Fibroblast of skin of right biceps (primary cell): ENCODE data around the gene CETP.

Source experiments
- DNase-seq: peaks from one replicate; pipeline ENCODE4 v3.0.0-alpha.2; 2013

CETP gene

DNA sequence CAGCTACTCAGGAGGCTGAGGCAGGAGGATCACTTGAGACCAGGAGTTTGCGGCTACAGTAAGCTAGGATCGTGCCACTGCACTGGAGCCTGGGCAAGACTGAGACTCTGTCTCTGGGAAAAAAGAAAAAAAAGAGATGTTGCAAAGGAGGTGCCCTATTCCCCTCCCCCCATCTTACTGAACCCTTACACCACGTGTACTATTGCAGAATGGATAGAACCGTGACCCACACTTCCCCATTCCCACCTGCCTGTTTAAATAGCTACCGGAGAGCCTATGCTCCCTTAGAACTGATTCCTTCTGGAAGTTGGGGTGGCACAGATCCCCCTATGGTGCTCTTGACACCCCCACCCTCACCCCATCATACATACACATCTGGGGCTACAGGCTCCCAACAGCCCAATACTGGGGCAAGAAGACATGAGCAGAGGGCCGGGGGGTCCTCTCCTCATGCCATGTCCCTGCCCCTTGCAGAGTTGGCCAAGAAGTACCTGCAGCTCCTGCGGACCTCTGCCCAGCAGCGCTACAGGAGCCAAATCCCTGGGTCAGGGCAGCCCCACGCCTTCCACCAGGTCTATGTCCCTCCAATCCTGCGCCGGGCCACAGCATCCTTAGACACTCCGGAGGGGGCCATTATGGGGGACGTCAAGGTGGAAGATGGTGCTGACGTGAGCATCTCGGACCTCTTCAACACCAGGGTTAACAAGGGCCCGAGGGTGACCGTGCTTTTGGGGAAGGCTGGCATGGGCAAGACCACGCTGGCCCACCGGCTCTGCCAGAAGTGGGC is 63.3 kb downstream of the CETP start:
- no peak for DNase-seq

DNA sequence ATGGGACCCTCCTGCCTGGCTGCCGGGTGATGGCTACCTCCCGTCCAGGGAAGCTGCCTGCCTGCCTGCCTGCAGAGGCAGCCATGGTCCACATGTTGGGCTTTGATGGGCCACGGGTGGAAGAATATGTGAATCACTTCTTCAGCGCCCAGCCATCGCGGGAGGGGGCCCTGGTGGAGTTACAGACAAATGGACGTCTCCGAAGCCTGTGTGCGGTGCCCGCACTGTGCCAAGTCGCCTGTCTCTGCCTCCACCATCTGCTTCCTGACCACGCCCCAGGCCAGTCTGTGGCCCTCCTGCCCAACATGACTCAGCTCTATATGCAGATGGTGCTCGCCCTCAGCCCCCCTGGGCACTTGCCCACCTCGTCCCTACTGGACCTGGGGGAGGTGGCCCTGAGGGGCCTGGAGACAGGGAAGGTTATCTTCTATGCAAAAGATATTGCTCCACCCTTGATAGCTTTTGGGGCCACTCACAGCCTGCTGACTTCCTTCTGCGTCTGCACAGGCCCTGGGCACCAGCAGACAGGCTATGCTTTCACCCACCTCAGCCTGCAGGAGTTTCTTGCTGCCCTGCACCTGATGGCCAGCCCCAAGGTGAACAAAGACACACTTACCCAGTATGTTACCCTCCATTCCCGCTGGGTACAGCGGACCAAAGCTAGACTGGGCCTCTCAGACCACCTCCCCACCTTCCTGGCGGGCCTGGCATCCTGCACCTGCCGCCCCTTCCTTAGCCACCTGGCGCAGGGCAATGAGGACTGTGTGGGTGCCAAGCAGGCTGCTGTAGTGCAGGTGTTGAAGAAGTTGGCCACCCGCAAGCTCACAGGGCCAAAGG is 64.4 kb downstream of the CETP start:
- DNase-seq, result no peak

DNA sequence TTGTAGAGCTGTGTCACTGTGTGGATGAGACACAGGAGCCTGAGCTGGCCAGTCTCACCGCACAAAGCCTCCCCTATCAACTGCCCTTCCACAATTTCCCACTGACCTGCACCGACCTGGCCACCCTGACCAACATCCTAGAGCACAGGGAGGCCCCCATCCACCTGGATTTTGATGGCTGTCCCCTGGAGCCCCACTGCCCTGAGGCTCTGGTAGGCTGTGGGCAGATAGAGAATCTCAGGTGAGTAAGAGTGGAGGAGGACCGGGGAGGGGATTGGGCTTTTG is 65.0 kb downstream of the CETP start:
- DNase-seq, result no peak

DNA sequence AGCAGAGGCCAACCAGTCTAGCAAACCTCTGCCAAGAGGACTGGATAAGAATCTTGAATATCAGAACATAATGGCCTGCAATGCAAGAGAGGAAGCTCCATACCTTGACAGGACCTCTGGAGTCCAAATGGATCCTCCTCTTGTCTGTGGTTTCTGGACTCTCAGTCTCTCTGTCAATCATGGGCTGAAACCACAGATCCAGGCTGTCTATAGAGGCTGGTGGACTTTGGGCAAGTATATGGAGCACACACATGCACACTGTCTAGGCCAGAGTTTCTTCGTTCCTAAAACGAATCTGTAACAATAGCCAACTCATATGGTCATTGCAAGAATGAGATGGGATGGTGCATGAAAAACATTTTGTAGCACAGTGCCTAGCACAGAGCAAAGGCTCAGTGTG is 65.3 kb downstream of the CETP start:
- DNase-seq, result no peak

DNA sequence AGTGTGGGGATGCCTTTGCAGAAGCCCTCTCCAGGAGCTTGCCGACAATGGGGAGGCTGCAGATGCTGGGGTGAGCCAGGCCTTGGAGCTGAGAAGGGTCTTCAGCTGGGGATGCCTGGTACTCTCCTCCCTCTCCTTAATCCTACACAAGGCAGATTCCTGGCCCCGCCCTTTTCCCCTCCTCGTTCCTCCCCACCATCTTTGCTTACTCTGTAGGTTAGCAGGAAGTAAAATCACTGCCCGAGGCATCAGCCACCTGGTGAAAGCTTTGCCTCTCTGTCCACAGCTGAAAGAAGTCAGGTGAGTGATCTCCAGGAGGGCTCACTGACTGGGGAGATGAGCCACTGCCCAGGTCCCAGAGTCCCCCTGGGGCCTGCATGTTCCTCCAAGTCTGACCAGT is 66.3 kb downstream of the CETP start:
- DNase-seq, result no peak

DNA sequence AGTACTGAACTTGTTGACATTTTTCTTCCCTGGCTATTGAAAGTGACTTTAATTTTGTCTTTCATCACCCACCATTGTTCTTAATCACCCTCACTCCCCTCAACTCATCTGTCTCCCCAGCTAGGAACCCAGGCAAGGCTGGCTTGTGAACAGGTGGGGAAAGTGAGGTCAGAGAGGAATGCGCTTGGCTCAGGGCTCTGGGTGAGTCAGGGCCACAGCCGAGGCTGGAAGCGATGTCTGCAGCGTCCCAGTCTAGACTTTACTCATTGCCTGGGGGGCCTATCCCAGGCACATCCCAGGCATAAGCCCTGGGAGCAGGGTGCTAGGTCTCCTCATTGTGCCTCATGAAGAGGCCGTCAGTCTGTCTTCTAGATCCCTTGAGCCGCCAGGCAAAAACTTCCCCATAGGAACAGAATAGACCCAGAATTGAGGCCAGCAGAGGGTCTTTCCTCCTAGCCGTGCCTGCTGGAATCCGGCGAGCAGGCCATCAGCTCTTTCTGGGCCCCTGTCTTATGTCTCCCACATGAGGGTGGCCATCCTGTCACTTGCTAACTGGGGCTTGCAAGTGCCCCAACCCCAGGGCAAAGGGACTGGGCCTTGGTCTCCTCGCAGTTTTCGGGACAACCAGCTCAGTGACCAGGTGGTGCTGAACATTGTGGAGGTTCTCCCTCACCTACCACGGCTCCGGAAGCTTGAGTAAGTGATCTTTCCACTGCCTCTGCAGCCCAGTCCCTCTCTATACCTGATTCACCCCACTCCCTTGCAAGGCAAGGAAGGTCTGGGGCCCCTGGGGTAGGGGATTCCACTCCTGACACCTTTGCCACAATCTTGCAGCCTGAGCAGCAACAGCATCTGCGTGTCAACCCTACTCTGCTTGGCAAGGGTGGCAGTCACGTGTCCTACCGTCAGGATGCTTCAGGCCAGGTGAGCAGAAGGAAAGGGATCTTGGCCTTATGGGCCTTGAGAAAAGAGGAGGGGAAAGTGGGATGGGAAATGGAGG is 67.7 kb downstream of the CETP start:
- DNase-seq, result peak; percentile 72

DNA sequence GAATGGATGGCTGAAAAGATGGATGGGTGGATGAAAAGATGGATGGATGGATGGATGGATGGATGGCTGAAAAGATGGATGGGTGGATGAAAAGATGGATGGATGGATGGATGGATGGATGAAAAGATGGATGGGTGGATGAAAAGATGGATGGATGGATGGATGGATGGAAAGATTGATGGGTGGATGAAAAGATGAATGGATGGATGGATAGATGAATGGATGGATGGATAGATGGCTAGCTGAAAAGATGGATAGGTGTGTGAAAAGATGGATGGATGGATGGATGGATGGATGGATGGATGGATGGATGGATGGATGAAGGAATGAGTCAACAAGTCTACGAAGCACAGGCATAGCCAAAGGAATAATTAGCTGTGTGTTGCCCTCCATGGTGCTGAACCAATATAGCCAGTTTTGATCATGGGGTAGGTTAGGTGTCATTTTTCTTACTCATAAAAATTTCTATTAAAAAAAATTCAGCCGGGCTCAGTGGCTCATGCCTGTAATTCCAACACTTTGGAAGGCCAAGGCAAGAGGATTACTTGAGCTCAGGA is 68.7 kb downstream of the CETP start:
- DNase-seq, result no peak

DNA sequence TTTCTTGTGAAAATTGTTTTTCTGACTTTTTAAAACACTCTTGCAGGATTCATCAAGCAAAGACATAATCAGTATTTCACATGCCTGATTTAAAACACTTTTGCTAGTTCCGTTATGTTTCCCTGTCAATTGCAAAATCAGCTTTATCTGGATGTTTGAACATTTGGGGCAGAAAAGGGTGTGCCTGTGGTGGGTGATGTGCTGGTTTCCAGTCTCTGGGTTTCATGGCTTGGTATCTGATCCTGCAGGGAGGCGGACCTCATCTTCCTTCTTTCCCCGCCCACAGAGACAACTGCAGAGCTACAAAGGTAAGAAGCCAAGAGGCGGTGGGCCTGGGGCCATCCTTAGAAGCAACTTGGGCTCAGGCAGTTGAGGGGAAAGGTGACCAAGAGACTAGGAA is 69.4 kb downstream of the CETP start:
- no peak for DNase-seq

DNA sequence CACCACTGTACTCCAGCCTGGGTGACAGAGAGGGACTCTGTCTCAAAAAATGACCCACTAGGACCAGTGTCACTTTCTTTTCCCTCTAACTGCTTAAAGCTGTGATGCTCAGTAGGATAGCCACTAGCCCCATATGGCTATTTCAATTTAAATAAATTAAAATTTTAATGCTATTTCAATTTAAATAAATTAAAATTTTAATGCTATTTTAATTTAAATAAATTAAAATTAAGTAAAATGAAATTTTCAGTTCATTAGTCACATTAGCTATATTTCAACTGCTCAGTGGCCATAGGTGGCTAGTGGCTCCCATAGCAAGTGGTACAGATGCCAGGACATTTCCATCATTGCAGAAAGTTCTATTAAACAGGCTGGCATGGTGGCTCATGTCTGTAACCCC is 70.6 kb downstream of the CETP start:
- no peak for DNase-seq

DNA sequence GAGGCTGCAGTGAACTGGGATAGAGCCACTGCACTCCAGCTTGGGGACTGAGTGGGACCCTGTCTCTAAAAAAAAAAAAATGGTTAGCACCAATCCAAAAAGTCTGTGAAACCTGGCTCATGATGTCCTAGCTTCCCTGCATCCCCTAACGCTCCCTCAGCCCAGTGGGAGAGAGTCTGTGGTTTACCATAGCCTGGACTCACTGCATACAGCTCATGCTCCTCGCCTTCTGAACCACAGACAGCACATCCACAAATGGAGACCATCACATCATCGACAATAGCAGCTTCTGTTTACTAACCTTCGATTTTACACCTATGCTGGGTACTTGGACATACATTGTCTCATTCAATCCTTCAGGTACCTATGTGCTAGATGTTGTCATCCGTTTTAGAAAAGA is 71.2 kb downstream of the CETP start:
- DNase-seq, result no peak
